Stomach smooth muscle (tissue), 2 donors: ENCODE results near the gene ZNF865.

Experiments
- H3K27ac ChIP-seq: one replicate; pipeline ENCODE4 v1.7.0; 2013; ENCODE audit warnings: mild to moderate bottlenecking, low read length, inconsistent platforms
- H3K27me3 ChIP-seq, 2 donors: one replicate each; pipeline ENCODE4 v1.7.0; 2013; ENCODE audit warnings: low read length in 2 of 2; ENCODE audit not compliant: insufficient read depth in 2 of 2, control insufficient read depth in 1 of 2
- H3K36me3 ChIP-seq, 2 donors: one replicate each; pipeline ENCODE4 v1.7.0; 2013; ENCODE audit warnings: low read length in 2 of 2; ENCODE audit not compliant: control insufficient read depth in 2 of 2, insufficient read depth in 2 of 2
- H3K4me1 ChIP-seq: one replicate; pipeline ENCODE4 v1.7.0; 2013; ENCODE audit warnings: low read length; ENCODE audit not compliant: control insufficient read depth, insufficient read depth
- H3K4me3 ChIP-seq, 2 donors: one replicate each; pipeline ENCODE4 v1.7.0; 2013; ENCODE audit warnings: low read length in 2 of 2
- H3K9ac ChIP-seq, 2 donors: one replicate each; pipeline ENCODE4 v1.7.0; 2013; ENCODE audit warnings: low read length in 2 of 2, mild to moderate bottlenecking in 1 of 2
- H3K9me3 ChIP-seq, 2 donors: one replicate each; pipeline ENCODE4 v1.7.0; 2013; ENCODE audit warnings: low read length in 2 of 2; ENCODE audit not compliant: control insufficient read depth in 2 of 2
- donor health status: healthy.
- donor health status: Pancreatic carcinoma.

The ZNF865 gene

GRCh38 chr19:55626350-55626749, 20.9 kb downstream of the ZNF865 start:
- no peaks in the 10 kb centered on the region for H3K9me3 ChIP-seq
- peaks cover 3% of the 10 kb centered on the region for H3K4me1 ChIP-seq
- no peak overlapping the region for H3K27ac ChIP-seq
- no peak overlapping the region for H3K9ac ChIP-seq
- no peaks in the 10 kb centered on the region for H3K27me3 ChIP-seq
- H3K36me3 ChIP-seq, result no peaks in the 10 kb centered on the region
- H3K4me3 ChIP-seq, result no peak overlapping the region

- no peaks in the 10 kb centered on the region for H3K9me3 ChIP-seq
- no peaks in the 10 kb centered on the region for H3K36me3 ChIP-seq
- no peak overlapping the region for H3K4me3 ChIP-seq
- peak overlapping the region; percentile 37 for H3K27ac ChIP-seq
- no peaks in the 10 kb centered on the region for H3K27me3 ChIP-seq
- peaks cover 26% of the 10 kb centered on the region for H3K4me1 ChIP-seq
- peak overlapping the region; percentile 5 to 60 for H3K9ac ChIP-seq
These were observed 27.0 kb downstream of the ZNF865 start for GRCh38 chr19:55632463-55632834.

- H3K27ac ChIP-seq, result peak overlapping the region; percentile 100
- no peaks in the 10 kb centered on the region for H3K27me3 ChIP-seq
- peaks cover 29% of the 10 kb centered on the region for H3K4me1 ChIP-seq
- peak overlapping the region in 1 of 2 donors; percentile 100 for H3K9ac ChIP-seq
- H3K4me3 ChIP-seq, result no peak overlapping the region
- H3K36me3 ChIP-seq, result no peaks in the 10 kb centered on the region
- no peaks in the 10 kb centered on the region for H3K9me3 ChIP-seq
These were observed 28.4 kb downstream of the ZNF865 start for GRCh38 chr19:55633861-55634260.

GRCh38 chr19:55635334-55635717, 29.9 kb downstream of the ZNF865 start:
- H3K4me3 ChIP-seq, result peak overlapping the region; percentile 100
- peak overlapping the region; percentile 100 for H3K9ac ChIP-seq
- H3K27me3 ChIP-seq, result no peaks in the 10 kb centered on the region
- peak overlapping the region; percentile 100 for H3K27ac ChIP-seq
- H3K9me3 ChIP-seq, result no peaks in the 10 kb centered on the region
- H3K4me1 ChIP-seq, result peaks cover 43% of the 10 kb centered on the region
- no peaks in the 10 kb centered on the region for H3K36me3 ChIP-seq

- peak overlapping the region; percentile 100 for H3K9ac ChIP-seq
- H3K27ac ChIP-seq, result peak overlapping the region; percentile 100
- peak overlapping the region; percentile 100 for H3K4me3 ChIP-seq
- H3K9me3 ChIP-seq, result no peaks in the 10 kb centered on the region
- H3K4me1 ChIP-seq, result peaks cover 46% of the 10 kb centered on the region
- no peaks in the 10 kb centered on the region for H3K36me3 ChIP-seq
- no peaks in the 10 kb centered on the region for H3K27me3 ChIP-seq
These were observed 30.5 kb downstream of the ZNF865 start for GRCh38 chr19:55635856-55636440.

GRCh38 chr19:55636723-55637122, 31.3 kb downstream of the ZNF865 start:
- Histone ChIP-seq H3K9ac (no peak overlapping the region), H3K4me3 (peak overlapping the region in 1 of 2 donors; percentile 100), H3K27ac (no peak overlapping the region), H3K27me3 (no peaks in the 10 kb centered on the region), H3K4me1 (peaks cover 48% of the 10 kb centered on the region), H3K9me3 (no peaks in the 10 kb centered on the region), H3K36me3 (no peaks in the 10 kb centered on the region)

GRCh38 chr19:55637534-55637933, 32.1 kb downstream of the ZNF865 start:
- peaks cover 51% of the 10 kb centered on the region for H3K4me1 ChIP-seq
- H3K4me3 ChIP-seq, result peak overlapping the region in 1 of 2 donors; percentile 8
- no peaks in the 10 kb centered on the region for H3K9me3 ChIP-seq
- no peak overlapping the region for H3K9ac ChIP-seq
- no peak overlapping the region for H3K27ac ChIP-seq
- no peaks in the 10 kb centered on the region for H3K27me3 ChIP-seq
- H3K36me3 ChIP-seq, result no peaks in the 10 kb centered on the region

- no peaks in the 10 kb centered on the region for H3K36me3 ChIP-seq
- peaks cover 59% of the 10 kb centered on the region for H3K4me1 ChIP-seq
- no peak overlapping the region for H3K4me3 ChIP-seq
- no peak overlapping the region for H3K9ac ChIP-seq
- H3K9me3 ChIP-seq, result no peaks in the 10 kb centered on the region
- H3K27ac ChIP-seq, result no peak overlapping the region
- H3K27me3 ChIP-seq, result no peaks in the 10 kb centered on the region
These were observed 33.5 kb downstream of the ZNF865 start for GRCh38 chr19:55638864-55639359.

GRCh38 chr19:55640043-55640576, 34.7 kb downstream of the ZNF865 start:
- H3K4me3 ChIP-seq, result peak overlapping the region; percentile 81 to 93
- H3K27ac ChIP-seq, result peak overlapping the region; percentile 88
- H3K9me3 ChIP-seq, result no peaks in the 10 kb centered on the region
- H3K4me1 ChIP-seq, result peaks cover 71% of the 10 kb centered on the region
- H3K36me3 ChIP-seq, result peaks cover under 1 to 3% of the 10 kb centered on the region in 2 donors
- peak overlapping the region; percentile 73 to 79 for H3K9ac ChIP-seq
- no peaks in the 10 kb centered on the region for H3K27me3 ChIP-seq

GRCh38 chr19:55640577-55641425, 35.4 kb downstream of the ZNF865 start, which contains the start of gene ZNF580:
Gene ZNF580 (plus strand): TSS chr19:55641002. CDS start chr19:55642509, 1,507 bp downstream.
- Histone ChIP-seq H3K27ac (peak within 1 kb of the TSS; percentile 88), H3K36me3 (peaks cover 6 to 8% of the 10 kb centered on the region in 2 donors), H3K4me1 (peaks cover 65% of the 10 kb centered on the region), H3K9ac (peak within 1 kb of the TSS; percentile 79 to 85), H3K27me3 (no peaks in the 10 kb centered on the region), H3K9me3 (no peaks in the 10 kb centered on the region), H3K4me3 (peak within 1 kb of the TSS; percentile 81 to 93)
